Neuronal stem cell (in vitro differentiated cells): ENCODE measurements around the gene CUEDC2.

Experiments used
- DNase-seq: peaks from one replicate; pipeline ENCODE4 v3.0.0-alpha.2; 2013; ENCODE audit warnings: low spot score
- H2AFZ ChIP-seq: one replicate; pipeline ENCODE4 v1.6.1; 2013; ENCODE audit warnings: mild to moderate bottlenecking, low read length, inconsistent platforms
- H2AK5ac ChIP-seq: 2 replicates; pipeline ENCODE4 v1.6.1; 2013; ENCODE audit warnings: low read depth, mild to moderate bottlenecking, inconsistent platforms, low read length, moderate library complexity, mixed read lengths
- H2BK120ac ChIP-seq: 2 replicates; pipeline ENCODE4 v1.6.1; 2013; ENCODE audit warnings: low read depth, mild to moderate bottlenecking, inconsistent platforms, low read length, moderate library complexity, mixed read lengths
- H2BK12ac ChIP-seq: one replicate; pipeline ENCODE4 v1.6.1; 2013; ENCODE audit warnings: low read length, inconsistent platforms
- H2BK15ac ChIP-seq: 2 replicates; pipeline ENCODE4 v1.6.1; 2013; ENCODE audit warnings: mild to moderate bottlenecking, low read length, inconsistent platforms, mixed read lengths
- H2BK5ac ChIP-seq: one replicate; pipeline ENCODE4 v1.6.1; 2013; ENCODE audit warnings: inconsistent platforms, mild to moderate bottlenecking, low read length, moderate library complexity
- H3K14ac ChIP-seq: one replicate; pipeline ENCODE4 v1.6.1; 2013; ENCODE audit warnings: low read length, inconsistent platforms
- H3K18ac ChIP-seq: 2 replicates; pipeline ENCODE4 v1.6.1; 2013; ENCODE audit warnings: low read length, inconsistent platforms
- H3K23ac ChIP-seq: 2 replicates; pipeline ENCODE4 v1.6.1; 2013; ENCODE audit warnings: low read depth, mild to moderate bottlenecking, mixed read lengths, low read length, inconsistent platforms; ENCODE audit not compliant: poor library complexity
- H3K27ac ChIP-seq: replicated peaks from 3 replicates; pipeline ENCODE4 v1.5.1; 2013; ENCODE audit warnings: low read length, inconsistent platforms
- H3K27me3 ChIP-seq, 3 experiments: 2 replicates each; pipeline ENCODE4 v1.6.1; 2013; ENCODE audit warnings: low read length in 3 of 3, mild to moderate bottlenecking in 2 of 3, inconsistent platforms in 1 of 3, low read depth in 1 of 3, mixed read lengths in 1 of 3, moderate library complexity in 1 of 3; ENCODE audit not compliant: control insufficient read depth in 3 of 3, insufficient read depth in 3 of 3
- H3K36me3 ChIP-seq, 2 donors: replicated peaks in 1 of 2; 2 replicates each; pipeline ENCODE4 v1.6.1; 2013; ENCODE audit warnings: low read length in 2 of 2; ENCODE audit not compliant: control insufficient read depth in 2 of 2, insufficient read depth in 2 of 2
- H3K4ac ChIP-seq: 2 replicates; pipeline ENCODE4 v1.6.1; 2013; ENCODE audit warnings: inconsistent platforms, mild to moderate bottlenecking, low read length, moderate library complexity
- H3K4me1 ChIP-seq, 2 donors: 1 replicate in 1 of 2; 2 replicates in 1 of 2; pipeline ENCODE4 v1.6.1; 2013; ENCODE audit warnings: low read length in 2 of 2, low read depth in 1 of 2; ENCODE audit not compliant: control insufficient read depth in 2 of 2, insufficient read depth in 1 of 2
- H3K4me2 ChIP-seq: one replicate; pipeline ENCODE4 v1.6.1; 2013; ENCODE audit warnings: mild to moderate bottlenecking, low read length, inconsistent platforms; ENCODE audit not compliant: insufficient read depth, poor library complexity, severe bottlenecking
- H3K4me3 ChIP-seq, 2 donors: 2 replicates each; pipeline ENCODE4 v1.5.1; 2013; ENCODE audit warnings: low read length in 2 of 2, mild to moderate bottlenecking in 2 of 2, inconsistent platforms in 1 of 2, moderate library complexity in 1 of 2
- H3K79me1 ChIP-seq: one replicate; pipeline ENCODE4 v1.6.1; 2013; ENCODE audit warnings: low read depth, mild to moderate bottlenecking, inconsistent platforms, low read length, moderate library complexity
- H3K9ac ChIP-seq: one replicate; pipeline ENCODE4 v1.6.1; 2013; ENCODE audit warnings: mild to moderate bottlenecking, low read depth, low read length, inconsistent platforms; ENCODE audit not compliant: poor library complexity
- H3K9me3 ChIP-seq, 2 donors: replicated peaks in 1 of 2; 2 replicates each; pipeline versions ENCODE3 to v1.6.1; 2013; ENCODE audit warnings: low read length in 2 of 2, mild to moderate bottlenecking in 2 of 2, inconsistent platforms in 1 of 2, low read depth in 1 of 2, mixed read lengths in 1 of 2, moderate library complexity in 1 of 2; ENCODE audit not compliant: control insufficient read depth in 2 of 2, insufficient read depth in 1 of 2
- H4K8ac ChIP-seq: one replicate; pipeline ENCODE4 v1.6.1; 2013; ENCODE audit warnings: low read depth, mild to moderate bottlenecking, inconsistent platforms, low read length, moderate library complexity
- H4K91ac ChIP-seq: one replicate; pipeline ENCODE4 v1.6.1; 2013; ENCODE audit warnings: low read length, low read depth, mild to moderate bottlenecking, inconsistent platforms; ENCODE audit not compliant: poor library complexity
- WGBS, 2 donors: extraction: QIAGEN DNeasy Blood & Tissue Kit; methylation state at CpG; one replicate each; pipeline ENCODE4 v1.1.7; 2013; ENCODE audit warnings: missing lambda C conversion rate in 2 of 2, mixed read lengths in 1 of 2; ENCODE audit not compliant: insufficient read length in 2 of 2, insufficient replicate concordance in 1 of 2; ENCODE audit errors: extremely low coverage in 2 of 2; 5-methylcytosine and 5-hydroxymethylcytosine counted together

CUEDC2 gene

DNA sequence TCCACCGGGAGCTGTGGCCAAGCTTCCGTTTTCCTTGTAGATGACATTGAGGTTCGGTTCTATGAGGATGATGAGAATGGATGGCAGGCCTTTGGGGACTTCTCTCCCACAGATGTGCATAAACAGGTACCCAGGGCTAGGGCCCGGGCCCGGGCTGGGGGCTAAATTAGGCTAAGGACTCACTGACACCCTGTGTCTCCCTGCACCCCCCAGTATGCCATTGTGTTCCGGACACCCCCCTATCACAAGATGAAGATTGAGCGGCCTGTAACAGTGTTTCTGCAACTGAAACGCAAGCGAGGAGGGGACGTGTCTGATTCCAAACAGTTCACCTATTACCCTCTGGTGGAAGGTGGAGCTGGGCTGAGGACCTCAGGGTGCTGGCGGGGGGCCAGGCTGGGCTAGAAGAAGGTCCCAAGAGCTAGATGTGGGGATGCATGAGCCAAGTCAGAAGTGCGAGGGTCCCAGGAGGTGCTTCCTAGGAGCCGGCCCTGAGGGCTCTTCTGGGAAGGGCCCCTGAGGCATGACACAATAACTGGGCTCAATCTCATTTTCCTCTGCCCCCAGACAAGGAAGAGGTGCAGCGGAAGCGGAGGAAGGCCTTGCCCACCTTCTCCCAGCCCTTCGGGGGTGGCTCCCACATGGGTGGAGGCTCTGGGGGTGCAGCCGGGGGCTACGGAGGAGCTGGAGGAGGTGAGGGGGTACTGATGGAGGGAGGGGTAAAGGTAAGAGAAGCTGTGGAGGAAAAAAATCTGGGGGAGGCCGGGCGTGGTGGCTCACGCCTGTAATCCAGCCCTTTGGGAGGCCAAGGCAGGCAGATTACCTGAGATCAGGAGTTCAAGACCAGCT, 34.0 kb downstream of the CUEDC2 start:
- Histone ChIP-seq H3K4ac (no peak overlapping the region), H3K9ac (peak overlapping the region; percentile 15), H3K27me3 (peaks cover 0 to 14% (median 0%) of the 10 kb centered on the region in 3 experiments), H2BK120ac (no peak overlapping the region), H2AK5ac (peak overlapping the region; percentile 81), H4K8ac (no peak overlapping the region), H2BK5ac (peak overlapping the region; percentile 40), H3K4me2 (no peak overlapping the region), H3K36me3 (peaks cover 0 to 51% of the 10 kb centered on the region in 2 donors), H3K27ac (no peak overlapping the region), H3K4me1 (peaks cover 11 to 19% of the 10 kb centered on the region in 2 donors), H3K14ac (no peak overlapping the region), H3K79me1 (peaks cover 1% of the 10 kb centered on the region), H3K18ac (no peak overlapping the region), H3K4me3 (no peak overlapping the region), H2BK12ac (no peak overlapping the region), H4K91ac (peak overlapping the region; percentile 40), H3K9me3 (no peaks in the 10 kb centered on the region), H2AFZ (no peak overlapping the region), H2BK15ac (peak overlapping the region; percentile 62), H3K23ac (peak overlapping the region; percentile 10)
- no peak for DNase-seq
- WGBS, 2 donors = no CpG with 5 or more reads among the region's 21 CpGs

DNA sequence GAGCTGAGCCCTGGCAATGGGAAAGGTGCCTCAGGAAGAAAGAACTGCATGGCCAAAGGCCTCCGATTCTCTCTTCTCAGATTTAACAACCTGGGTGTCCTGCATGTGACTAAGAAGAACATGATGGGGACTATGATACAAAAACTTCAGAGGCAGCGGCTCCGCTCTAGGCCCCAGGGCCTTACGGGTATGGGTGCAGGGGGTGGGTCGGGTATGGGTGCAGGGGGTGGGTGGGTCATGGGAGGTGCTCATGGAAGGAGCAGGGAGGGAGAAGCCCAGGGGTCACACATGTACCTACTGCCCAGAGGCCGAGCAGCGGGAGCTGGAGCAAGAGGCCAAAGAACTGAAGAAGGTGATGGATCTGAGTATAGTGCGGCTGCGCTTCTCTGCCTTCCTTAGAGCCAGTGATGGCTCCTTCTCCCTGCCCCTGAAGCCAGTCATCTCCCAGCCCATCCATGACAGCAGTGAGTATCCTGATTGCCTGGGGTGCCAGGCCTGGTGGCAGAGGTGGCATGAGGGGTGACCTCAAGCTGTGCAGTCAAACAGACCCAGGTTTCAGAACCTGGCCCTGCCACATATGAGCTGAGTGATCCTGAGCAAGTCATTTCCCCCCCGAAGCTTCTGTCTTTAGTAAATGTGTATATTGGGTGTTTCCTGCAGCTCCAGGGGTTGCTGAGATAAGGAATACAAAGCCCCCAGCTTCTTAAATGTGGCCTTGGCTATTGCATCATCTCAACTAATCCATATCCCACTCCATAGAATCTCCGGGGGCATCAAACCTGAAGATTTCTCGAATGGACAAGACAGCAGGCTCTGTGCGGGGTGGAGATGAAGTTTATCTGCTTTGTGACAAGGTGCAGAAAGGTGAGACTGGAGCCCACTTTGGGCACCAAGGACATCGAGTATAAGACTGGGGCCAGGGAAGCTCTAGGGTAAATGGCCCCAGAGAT, 34.9 kb downstream of the CUEDC2 start:
- peak overlapping the region in 1 of 2 donors; percentile 54 for H3K4me3 ChIP-seq
- H2BK15ac ChIP-seq = peak overlapping the region; percentile 47
- peaks cover 11 to 19% of the 10 kb centered on the region in 2 donors for H3K4me1 ChIP-seq
- H3K23ac ChIP-seq = peak overlapping the region; percentile 43
- peaks cover 0 to 21% (median 7%) of the 10 kb centered on the region in 3 experiments for H3K27me3 ChIP-seq
- H4K91ac ChIP-seq = no peak overlapping the region
- H2AK5ac ChIP-seq = peak overlapping the region; percentile 51
- H2BK5ac ChIP-seq = no peak overlapping the region
- H4K8ac ChIP-seq = no peak overlapping the region
- H2BK12ac ChIP-seq = no peak overlapping the region
- H2AFZ ChIP-seq = no peak overlapping the region
- H3K9me3 ChIP-seq = no peaks in the 10 kb centered on the region
- H3K9ac ChIP-seq = peak overlapping the region; percentile 13
- H3K4me2 ChIP-seq = no peak overlapping the region
- no peak overlapping the region for H3K18ac ChIP-seq
- H2BK120ac ChIP-seq = no peak overlapping the region
- peaks cover 1% of the 10 kb centered on the region for H3K79me1 ChIP-seq
- no peak overlapping the region for H3K14ac ChIP-seq
- H3K36me3 ChIP-seq = peaks cover 0 to 45% of the 10 kb centered on the region in 2 donors
- H3K4ac ChIP-seq = no peak overlapping the region
- DNase-seq = no peak
- no peak overlapping the region for H3K27ac ChIP-seq
- WGBS, 2 donors = no CpG with 5 or more reads among the region's 14 CpGs

DNA sequence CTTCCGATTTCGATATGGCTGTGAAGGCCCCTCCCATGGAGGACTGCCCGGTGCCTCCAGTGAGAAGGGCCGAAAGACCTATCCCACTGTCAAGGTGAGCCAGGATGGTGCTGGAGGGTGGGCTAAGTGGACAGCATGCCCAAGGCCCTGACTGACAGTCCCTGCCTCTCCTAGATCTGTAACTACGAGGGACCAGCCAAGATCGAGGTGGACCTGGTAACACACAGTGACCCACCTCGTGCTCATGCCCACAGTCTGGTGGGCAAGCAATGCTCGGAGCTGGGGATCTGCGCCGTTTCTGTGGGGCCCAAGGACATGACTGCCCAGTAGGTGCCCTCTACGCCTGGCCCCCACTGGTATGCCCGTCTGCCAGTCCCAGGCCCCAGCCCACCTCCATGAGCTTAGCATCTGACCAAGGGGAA, 35.6 kb downstream of the CUEDC2 start:
- peak overlapping the region in 1 of 2 donors; percentile 54 for H3K4me3 ChIP-seq
- H3K79me1 ChIP-seq = peaks cover 1% of the 10 kb centered on the region
- H3K14ac ChIP-seq = no peak overlapping the region
- no peak overlapping the region for H4K91ac ChIP-seq
- no peaks in the 10 kb centered on the region for H3K9me3 ChIP-seq
- peak overlapping the region; percentile 47 for H2BK15ac ChIP-seq
- no CpG with 5 or more reads among the region's 12 CpGs for WGBS, 2 donors
- H2BK120ac ChIP-seq = no peak overlapping the region
- peak overlapping the region; percentile 51 for H2AK5ac ChIP-seq
- H3K27ac ChIP-seq = no peak overlapping the region
- H4K8ac ChIP-seq = no peak overlapping the region
- no peak overlapping the region for H3K23ac ChIP-seq
- peaks cover 0 to 38% of the 10 kb centered on the region in 2 donors for H3K36me3 ChIP-seq
- no peak overlapping the region for H3K18ac ChIP-seq
- peaks cover 0 to 24% (median 12%) of the 10 kb centered on the region in 3 experiments for H3K27me3 ChIP-seq
- peak overlapping the region; percentile 13 for H3K9ac ChIP-seq
- H2BK12ac ChIP-seq = no peak overlapping the region
- H3K4ac ChIP-seq = no peak overlapping the region
- H3K4me1 ChIP-seq = peaks cover 11 to 19% of the 10 kb centered on the region in 2 donors
- no peak overlapping the region for H2AFZ ChIP-seq
- no peak for DNase-seq
- H3K4me2 ChIP-seq = no peak overlapping the region
- no peak overlapping the region for H2BK5ac ChIP-seq
